CD4-positive, alpha-beta T cell treated with Interferon gamma for 1 hour (primary cell): ENCODE results near the gene CORO2A.

Source experiments
- DNase-seq: peaks from one replicate; pipeline ENCODE4 v3.0.0-alpha.2; 2020

CORO2A gene

GRCh38 chr9:98192503-98193335 lies at the start of gene CORO2A:
CORO2A (minus strand) TSS chr9:98192637; CDS start chr9:98157660, 34,977 bp downstream.
- DNase-seq = peak; percentile 67

- DNase-seq = no peak
Observed at GRCh38 chr9:98241357-98242300, 49.2 kb upstream of the CORO2A start.

- DNase-seq = no peak
Observed at GRCh38 chr9:98240475-98240874, 48.0 kb upstream of the CORO2A start.

- DNase-seq = no peak
Observed at GRCh38 chr9:98236901-98237487, 44.6 kb upstream of the CORO2A start.

GRCh38 chr9:98235126-98235525 lies 42.7 kb upstream of the CORO2A start:
- no peak for DNase-seq

GRCh38 chr9:98234245-98234825 lies 41.9 kb upstream of the CORO2A start:
- no peak for DNase-seq

GRCh38 chr9:98232926-98233325 lies 40.5 kb upstream of the CORO2A start:
- DNase-seq = no peak

- no peak for DNase-seq
Observed at GRCh38 chr9:98231770-98232478, 39.5 kb upstream of the CORO2A start.

- DNase-seq = no peak
Observed at GRCh38 chr9:98230789-98231188, 38.4 kb upstream of the CORO2A start.

GRCh38 chr9:98230304-98230703 lies 37.9 kb upstream of the CORO2A start:
- no peak for DNase-seq

- DNase-seq = no peak
Observed at GRCh38 chr9:98229620-98230019, 37.2 kb upstream of the CORO2A start.

GRCh38 chr9:98229090-98229395 lies 36.6 kb upstream of the CORO2A start:
- DNase-seq = no peak

GRCh38 chr9:98228392-98229089 lies 36.1 kb upstream of the CORO2A start:
- DNase-seq = no peak

GRCh38 chr9:98227883-98228282 lies 35.4 kb upstream of the CORO2A start:
- DNase-seq = no peak

GRCh38 chr9:98226957-98227356 lies 34.5 kb upstream of the CORO2A start:
- DNase-seq = no peak

- DNase-seq = no peak
Observed at GRCh38 chr9:98226516-98226915, 34.1 kb upstream of the CORO2A start.

GRCh38 chr9:98225015-98225442 lies 32.6 kb upstream of the CORO2A start:
- DNase-seq = no peak

GRCh38 chr9:98222885-98223691 lies 30.7 kb upstream of the CORO2A start:
- DNase-seq = no peak

GRCh38 chr9:98220911-98221310 lies 28.5 kb upstream of the CORO2A start:
- no peak for DNase-seq

- DNase-seq = no peak
Observed at GRCh38 chr9:98219794-98220370, 27.4 kb upstream of the CORO2A start.

- DNase-seq = no peak
Observed at GRCh38 chr9:98219364-98219716, 26.9 kb upstream of the CORO2A start.
